Neutrophil (primary cell): ENCODE data around the gene PCMT1.
A peak's percentile ranks its signal among the peaks of the same experiment; 100 is the strongest.

ENCODE experiments used
- H3K27ac ChIP-seq: fragments of 200-600 bp; sonication (generic); 2 replicates; pipeline ENCODE4 v1.5.1; 2016; ENCODE audit warnings: mild to moderate bottlenecking, moderate library complexity
- H3K27me3 ChIP-seq: fragments of 200-600 bp; sonication (generic); 2 replicates; pipeline ENCODE4 v1.6.0; 2016; ENCODE audit warnings: mild to moderate bottlenecking
- H3K36me3 ChIP-seq: fragments of 200-600 bp; sonication (generic); 2 replicates; pipeline ENCODE4 v1.5.1; 2017
- H3K4me1 ChIP-seq, 2 experiments: fragments of 200-600 bp in 1 of 2; sonication (generic) in 1 of 2; 1 replicate in 1 of 2; 2 replicates in 1 of 2; pipeline versions ENCODE4 v1.5.1 to v1.6.1; 2013 to 2016; ENCODE audit warnings: low read depth in 1 of 2, low read length in 1 of 2, mild to moderate bottlenecking in 1 of 2, moderate library complexity in 1 of 2; ENCODE audit not compliant: control insufficient read depth in 1 of 2, insufficient read depth in 1 of 2
- H3K4me3 ChIP-seq, 2 experiments: fragments of 200-600 bp in 1 of 2; sonication (generic) in 1 of 2; 1 replicate in 1 of 2; 2 replicates in 1 of 2; pipeline ENCODE4 v1.5.1; 2013 to 2016; ENCODE audit warnings: low read depth in 1 of 2, low read length in 1 of 2, mild to moderate bottlenecking in 1 of 2, moderate library complexity in 1 of 2
- H3K9me3 ChIP-seq: fragments of 200-600 bp; sonication (generic); 2 replicates; pipeline ENCODE4 v1.5.1; 2016
- TF ChIP-seq, protein P1 (sequence below): fragments of 200-600 bp; sonication (generic); IDR thresholded peaks from 2 replicates; pipeline ENCODE4 v1.5.1; 2016; ENCODE audit warnings: antibody characterized with exemption

Gene PCMT1

DNA sequence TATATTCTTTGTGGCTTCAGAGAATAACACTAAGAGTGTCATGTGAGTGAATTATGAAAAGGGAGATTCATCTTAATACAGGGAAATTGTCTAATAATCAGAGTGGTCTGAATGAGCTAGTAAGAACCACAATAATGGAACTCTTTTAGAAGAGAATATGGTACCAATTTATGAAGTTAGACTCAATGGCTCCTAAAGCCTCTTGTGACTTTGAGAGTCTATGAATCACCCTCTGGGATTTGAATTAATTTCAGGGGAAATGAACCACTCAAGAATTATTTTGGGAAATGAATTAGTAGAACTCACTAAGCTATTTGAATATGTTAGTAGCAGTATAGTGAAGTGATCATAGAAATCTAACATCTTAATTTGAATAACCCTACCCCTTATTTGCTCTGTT lies 14.3 kb downstream of the PCMT1 start:
- Histone ChIP-seq H3K9me3 (no peaks in the 10 kb centered on the region), H3K27me3 (no peaks in the 10 kb centered on the region), H3K4me1 (peaks cover 47 to 56% of the 10 kb centered on the region in 2 experiments), H3K4me3 (no peak overlapping the region), H3K36me3 (peaks cover 12% of the 10 kb centered on the region), H3K27ac (peak overlapping the region; percentile 47)
- TF ChIP-seq, protein P1, sequence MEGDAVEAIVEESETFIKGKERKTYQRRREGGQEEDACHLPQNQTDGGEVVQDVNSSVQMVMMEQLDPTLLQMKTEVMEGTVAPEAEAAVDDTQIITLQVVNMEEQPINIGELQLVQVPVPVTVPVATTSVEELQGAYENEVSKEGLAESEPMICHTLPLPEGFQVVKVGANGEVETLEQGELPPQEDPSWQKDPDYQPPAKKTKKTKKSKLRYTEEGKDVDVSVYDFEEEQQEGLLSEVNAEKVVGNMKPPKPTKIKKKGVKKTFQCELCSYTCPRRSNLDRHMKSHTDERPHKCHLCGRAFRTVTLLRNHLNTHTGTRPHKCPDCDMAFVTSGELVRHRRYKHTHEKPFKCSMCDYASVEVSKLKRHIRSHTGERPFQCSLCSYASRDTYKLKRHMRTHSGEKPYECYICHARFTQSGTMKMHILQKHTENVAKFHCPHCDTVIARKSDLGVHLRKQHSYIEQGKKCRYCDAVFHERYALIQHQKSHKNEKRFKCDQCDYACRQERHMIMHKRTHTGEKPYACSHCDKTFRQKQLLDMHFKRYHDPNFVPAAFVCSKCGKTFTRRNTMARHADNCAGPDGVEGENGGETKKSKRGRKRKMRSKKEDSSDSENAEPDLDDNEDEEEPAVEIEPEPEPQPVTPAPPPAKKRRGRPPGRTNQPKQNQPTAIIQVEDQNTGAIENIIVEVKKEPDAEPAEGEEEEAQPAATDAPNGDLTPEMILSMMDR, result no peak

DNA sequence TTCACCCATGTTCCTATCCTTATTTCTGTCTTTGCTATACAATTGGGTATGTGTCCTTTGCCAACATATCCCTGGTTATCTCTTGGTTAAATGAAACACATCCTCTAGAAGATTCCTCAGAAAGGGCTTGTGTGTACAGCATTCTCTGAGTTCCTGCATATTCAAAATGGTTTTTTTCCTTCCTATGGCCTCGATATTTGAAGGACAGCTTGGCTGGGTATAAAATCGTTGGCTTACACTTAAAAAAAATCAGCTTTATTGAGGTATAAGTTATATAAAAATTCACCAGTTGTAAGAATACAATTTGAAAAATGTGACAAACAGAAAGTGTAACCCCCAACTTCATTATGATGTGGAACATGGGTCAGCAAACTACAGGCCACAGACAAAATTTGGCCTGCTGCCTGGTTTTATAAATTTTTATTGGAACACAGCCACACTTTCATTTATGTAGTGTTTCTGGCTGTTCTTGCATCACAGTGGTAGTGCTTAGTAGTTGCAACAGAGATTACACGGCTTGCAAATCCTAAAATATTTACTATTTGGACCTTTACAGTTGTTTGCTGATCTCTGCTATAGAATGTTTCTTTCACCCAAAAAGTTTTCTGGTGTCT lies 16.7 kb downstream of the PCMT1 start:
- peak overlapping the region; percentile 64 for H3K27ac ChIP-seq

DNA sequence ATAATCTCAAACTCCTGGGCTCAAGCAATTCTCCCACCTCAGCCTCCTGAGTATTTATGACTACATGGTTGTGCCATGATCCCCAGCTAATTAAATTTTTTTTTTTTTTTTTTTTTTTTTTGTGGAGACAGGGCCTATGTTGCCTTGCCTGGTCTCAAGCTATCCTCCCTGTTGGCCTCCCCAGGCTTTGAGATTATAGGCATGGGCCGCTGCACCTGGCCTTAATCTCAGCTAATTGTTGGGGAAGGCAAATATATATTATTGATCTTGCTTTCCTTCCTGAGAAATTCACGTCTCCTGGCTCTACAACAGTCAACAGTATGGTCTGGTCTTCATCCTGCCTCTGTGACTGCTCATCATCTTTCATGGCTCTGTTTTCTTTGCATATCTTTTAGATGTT lies 20.1 kb downstream of the PCMT1 start:
- no peaks in the 10 kb centered on the region for H3K9me3 ChIP-seq
- no peak overlapping the region for H3K4me3 ChIP-seq
- TF ChIP-seq, protein P1, result no peak
- H3K27ac ChIP-seq, result no peak overlapping the region
- peaks cover 5 to 16% of the 10 kb centered on the region in 2 experiments for H3K4me1 ChIP-seq
- H3K36me3 ChIP-seq, result peaks cover 44% of the 10 kb centered on the region
- H3K27me3 ChIP-seq, result no peaks in the 10 kb centered on the region

More for the DNA sequence above, 16.7 kb downstream of the PCMT1 start:
- Histone ChIP-seq H3K4me1 (peaks cover 26 to 40% of the 10 kb centered on the region in 2 experiments), H3K9me3 (no peaks in the 10 kb centered on the region), H3K27me3 (no peaks in the 10 kb centered on the region), H3K36me3 (peaks cover 13% of the 10 kb centered on the region), H3K4me3 (no peak overlapping the region)
- TF ChIP-seq, protein P1, result no peak

GRCh38 chr6:149771185-149771584 lies 21.6 kb downstream of the PCMT1 start:
- Histone ChIP-seq H3K4me3 (no peak overlapping the region), H3K36me3 (peaks cover 53% of the 10 kb centered on the region), H3K27ac (no peak overlapping the region), H3K27me3 (no peaks in the 10 kb centered on the region), H3K9me3 (no peaks in the 10 kb centered on the region), H3K4me1 (peaks cover 3 to 12% of the 10 kb centered on the region in 2 experiments)
- TF ChIP-seq, protein P1, result no peak

GRCh38 chr6:149771925-149772324 lies 22.4 kb downstream of the PCMT1 start:
- no peak overlapping the region for H3K27ac ChIP-seq
- H3K4me3 ChIP-seq, result no peak overlapping the region
- H3K4me1 ChIP-seq, result peaks cover 0 to 4% of the 10 kb centered on the region in 2 experiments
- H3K9me3 ChIP-seq, result no peaks in the 10 kb centered on the region
- TF ChIP-seq, protein P1, result no peak
- no peaks in the 10 kb centered on the region for H3K27me3 ChIP-seq
- H3K36me3 ChIP-seq, result peaks cover 60% of the 10 kb centered on the region
